ENCODE data around the gene RP9. TPM values are rescaled to one million over a fixed set of nuclear protein-coding genes. Genes with fewer than 3 reads are reported as not detected.

RP9 gene
- total RNA-seq, 1 donor from 2014 or later = 29.4 TPM

DNA sequence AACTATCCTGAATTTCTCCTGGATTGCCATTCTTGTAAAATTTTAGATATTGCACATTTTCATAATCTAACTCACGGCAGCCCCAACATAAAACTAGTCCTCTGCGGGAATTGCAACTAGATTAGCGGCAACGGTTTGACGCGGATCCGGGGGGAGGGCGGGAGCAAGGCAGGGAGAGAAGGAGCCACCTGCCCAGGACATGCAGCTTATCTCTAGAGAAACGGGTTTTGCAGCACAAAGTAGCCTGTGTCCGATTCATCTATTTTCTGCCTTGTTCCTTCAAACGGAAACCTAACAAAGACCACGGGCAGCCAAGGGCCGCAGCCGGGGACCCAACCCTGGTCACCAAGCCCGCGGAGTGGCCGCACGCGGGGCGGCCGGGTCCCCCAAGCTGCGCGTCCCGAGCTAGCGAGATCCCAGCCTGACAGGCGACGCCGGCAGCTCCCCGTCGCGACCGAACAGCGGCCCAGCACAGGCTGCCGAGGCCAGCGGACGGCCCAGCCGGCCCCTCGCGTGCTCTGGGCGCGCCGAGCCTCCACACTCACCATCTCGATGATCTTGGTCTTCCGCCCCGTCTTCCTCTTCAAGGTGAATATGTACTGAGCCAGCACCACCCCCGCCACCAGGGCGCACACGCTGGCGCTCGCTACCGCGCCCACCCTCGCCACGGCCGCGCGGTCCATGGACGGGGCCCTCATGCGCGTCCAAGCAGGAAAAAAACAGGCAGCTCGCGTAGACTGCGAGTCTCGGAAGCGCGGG is 47.0 kb downstream of the RP9 start, which contains the start of gene NT5C3A:
TSS of gene NT5C3A (minus strand) at position 754 of the 759 bp plus-strand sequence. CDS start at position 683, 71 bp downstream.
- Mint-ChIP-seq H3K36me3 (peaks cover 30% of the 10 kb centered on the region), H3K27ac (peak within 1 kb of the TSS; percentile 99), H3K4me1 (peaks cover 13% of the 10 kb centered on the region), H3K27me3 (ENCODE audit: insufficient read depth, low read depth) (peaks cover 6% of the 10 kb centered on the region), H3K4me3 (peak within 1 kb of the TSS; percentile 98), H3K9me3 (peaks cover 30% of the 10 kb centered on the region)
- Histone ChIP-seq H3K9ac (peak within 1 kb of the TSS; percentile 45), H3K27me3 (no peaks in the 10 kb centered on the region), H3K9me3 (ENCODE audit: low read depth) (peaks cover 8% of the 10 kb centered on the region), H3K4me2 (peak within 1 kb of the TSS; percentile 91), H4K20me1 (ENCODE audit: low read depth) (peaks cover 39% of the 10 kb centered on the region), H3K36me3 (no peaks in the 10 kb centered on the region), H2AFZ (replicated peaks) (peak within 1 kb of the TSS; percentile 98), H3K4me3 (peak within 1 kb of the TSS; percentile 77), H3K27ac (peak within 1 kb of the TSS; percentile 26), H3F3A (ENCODE audit: low read depth) (peaks cover 18% of the 10 kb centered on the region), H3K4me1 (peaks cover 16% of the 10 kb centered on the region), H3K79me2 (ENCODE audit: low read depth) (peaks cover 51% of the 10 kb centered on the region)
- DNase-seq (ENCODE audit: low spot score) = peak; percentile 71
- TF ChIP-seq EZH2 (IDR thresholded peaks at IDR 0.05) = peak; percentile 33
- TF ChIP-seq EZH2phosphoT487 (IDR thresholded peaks at IDR 0.05) = no peak
- TF ChIP-seq, protein P1, sequence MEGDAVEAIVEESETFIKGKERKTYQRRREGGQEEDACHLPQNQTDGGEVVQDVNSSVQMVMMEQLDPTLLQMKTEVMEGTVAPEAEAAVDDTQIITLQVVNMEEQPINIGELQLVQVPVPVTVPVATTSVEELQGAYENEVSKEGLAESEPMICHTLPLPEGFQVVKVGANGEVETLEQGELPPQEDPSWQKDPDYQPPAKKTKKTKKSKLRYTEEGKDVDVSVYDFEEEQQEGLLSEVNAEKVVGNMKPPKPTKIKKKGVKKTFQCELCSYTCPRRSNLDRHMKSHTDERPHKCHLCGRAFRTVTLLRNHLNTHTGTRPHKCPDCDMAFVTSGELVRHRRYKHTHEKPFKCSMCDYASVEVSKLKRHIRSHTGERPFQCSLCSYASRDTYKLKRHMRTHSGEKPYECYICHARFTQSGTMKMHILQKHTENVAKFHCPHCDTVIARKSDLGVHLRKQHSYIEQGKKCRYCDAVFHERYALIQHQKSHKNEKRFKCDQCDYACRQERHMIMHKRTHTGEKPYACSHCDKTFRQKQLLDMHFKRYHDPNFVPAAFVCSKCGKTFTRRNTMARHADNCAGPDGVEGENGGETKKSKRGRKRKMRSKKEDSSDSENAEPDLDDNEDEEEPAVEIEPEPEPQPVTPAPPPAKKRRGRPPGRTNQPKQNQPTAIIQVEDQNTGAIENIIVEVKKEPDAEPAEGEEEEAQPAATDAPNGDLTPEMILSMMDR (IDR thresholded peaks at IDR 0.05) = no peak

DNA sequence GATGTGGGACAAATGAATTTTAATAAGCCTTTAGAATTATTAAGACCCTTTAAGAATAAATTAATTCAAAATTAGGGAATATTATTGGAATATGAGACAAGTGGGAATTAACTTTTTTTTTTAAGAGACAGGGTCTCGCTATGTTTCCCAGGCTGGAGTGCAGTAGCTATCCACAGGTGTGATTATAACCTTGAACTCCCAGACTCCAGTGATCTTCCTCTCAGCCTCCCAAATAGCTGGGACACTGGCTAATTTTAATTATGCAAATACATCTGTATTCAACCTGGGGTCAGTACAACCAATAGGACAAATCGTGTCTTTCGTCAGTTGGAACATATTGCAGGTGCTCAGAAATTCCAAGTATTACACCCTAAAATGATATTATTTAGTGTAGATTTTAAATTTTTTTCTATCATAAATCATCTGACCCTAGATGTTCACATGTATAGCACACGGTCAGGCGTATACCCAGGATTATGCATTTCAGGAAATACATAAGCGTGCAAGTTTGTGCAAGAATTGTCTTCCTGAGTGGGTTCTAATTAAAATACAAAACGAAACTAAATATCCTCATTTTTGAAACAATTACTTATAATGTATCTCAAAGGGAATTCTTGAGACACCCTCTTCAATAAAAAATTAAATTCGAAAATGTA is 47.8 kb downstream of the RP9 start:
- Mint-ChIP-seq H3K9me3 (peaks cover 28% of the 10 kb centered on the region), H3K27ac (no peak overlapping the region), H3K36me3 (peaks cover 30% of the 10 kb centered on the region), H3K27me3 (ENCODE audit: insufficient read depth, low read depth) (peaks cover 6% of the 10 kb centered on the region), H3K4me1 (peaks cover 13% of the 10 kb centered on the region), H3K4me3 (peak overlapping the region; percentile 98)
- Histone ChIP-seq H3K4me2 (peak overlapping the region; percentile 91), H3K4me3 (peak overlapping the region; percentile 77), H3K4me1 (peaks cover 16% of the 10 kb centered on the region), H3K79me2 (ENCODE audit: low read depth) (peaks cover 59% of the 10 kb centered on the region), H3K9ac (peak overlapping the region; percentile 45), H2AFZ (replicated peaks) (peak overlapping the region; percentile 98), H4K20me1 (ENCODE audit: low read depth) (peaks cover 39% of the 10 kb centered on the region), H3K27ac (no peak overlapping the region), H3F3A (ENCODE audit: low read depth) (peaks cover 18% of the 10 kb centered on the region), H3K36me3 (no peaks in the 10 kb centered on the region), H3K9me3 (ENCODE audit: low read depth) (peaks cover 7% of the 10 kb centered on the region), H3K27me3 (no peaks in the 10 kb centered on the region)
- TF ChIP-seq EZH2 (IDR thresholded peaks at IDR 0.05) = no peak
- TF ChIP-seq EZH2phosphoT487 (IDR thresholded peaks at IDR 0.05) = no peak
- TF ChIP-seq, protein P1 (IDR thresholded peaks at IDR 0.05) = no peak
- no peak for DNase-seq (ENCODE audit: low spot score)

GRCh38 chr7:33059635-33060034 is 49.6 kb downstream of the RP9 start:
- no peak overlapping the region for H3K27ac Mint-ChIP-seq
- H3K4me3 Mint-ChIP-seq = no peak overlapping the region
- Histone ChIP-seq H4K20me1 (ENCODE audit: low read depth) (peaks cover 55% of the 10 kb centered on the region), H3K4me3 (no peak overlapping the region), H3K9me3 (ENCODE audit: low read depth) (no peaks in the 10 kb centered on the region), H3K27ac (no peak overlapping the region), H3K79me2 (ENCODE audit: low read depth) (peaks cover 77% of the 10 kb centered on the region), H3F3A (ENCODE audit: low read depth) (peaks cover 18% of the 10 kb centered on the region), H3K4me2 (no peak overlapping the region), H3K9ac (no peak overlapping the region), H3K36me3 (no peaks in the 10 kb centered on the region), H2AFZ (replicated peaks) (no peak overlapping the region), H3K4me1 (peaks cover 16% of the 10 kb centered on the region), H3K27me3 (no peaks in the 10 kb centered on the region)
- peaks cover 13% of the 10 kb centered on the region for H3K4me1 Mint-ChIP-seq
- DNase-seq (ENCODE audit: low spot score) = no peak
- H3K27me3 Mint-ChIP-seq (ENCODE audit: insufficient read depth, low read depth) = peaks cover 6% of the 10 kb centered on the region
- peaks cover 33% of the 10 kb centered on the region for H3K36me3 Mint-ChIP-seq
- no peak for TF ChIP-seq EZH2 (IDR thresholded peaks at IDR 0.05)
- TF ChIP-seq EZH2phosphoT487 (IDR thresholded peaks at IDR 0.05) = no peak
- TF ChIP-seq, protein P1 (IDR thresholded peaks at IDR 0.05) = no peak
- H3K9me3 Mint-ChIP-seq = peaks cover 13% of the 10 kb centered on the region
